AG20443 (cell line): Measurements from ENCODE around the gene CHADL.
A peak's percentile ranks its signal among the peaks of the same experiment; 100 is the strongest.

Experiments used
- DNase-seq: peaks from one replicate; pipeline ENCODE4 v3.0.0; 2012; ENCODE audit warnings: low spot score, mixed read lengths

The CHADL gene

GRCh38 chr22:41256254-41257253, 15.8 kb upstream of the CHADL start:
- DNase-seq = peak; percentile 67

- no peak for DNase-seq
These were observed 13.5 kb upstream of the CHADL start for GRCh38 chr22:41254230-41254629.

GRCh38 chr22:41252365-41252764, 11.6 kb upstream of the CHADL start:
- DNase-seq = no peak

GRCh38 chr22:41250127-41250526, 9.4 kb upstream of the CHADL start:
- DNase-seq = no peak

- no peak for DNase-seq
These were observed 8.7 kb upstream of the CHADL start for GRCh38 chr22:41249442-41249841.

GRCh38 chr22:41248758-41249157, 8.0 kb upstream of the CHADL start:
- DNase-seq = no peak

GRCh38 chr22:41248314-41248713, 7.6 kb upstream of the CHADL start:
- no peak for DNase-seq

GRCh38 chr22:41247703-41248102, 7.0 kb upstream of the CHADL start:
- no peak for DNase-seq

- DNase-seq = no peak
These were observed 5.3 kb upstream of the CHADL start for GRCh38 chr22:41245917-41246499.

- DNase-seq = no peak
These were observed 2.6 kb upstream of the CHADL start for GRCh38 chr22:41243361-41243760.

GRCh38 chr22:41242396-41243117, 1.8 kb upstream of the CHADL start:
- DNase-seq = no peak

- no peak for DNase-seq
These were observed 474 bp upstream of the CHADL start for GRCh38 chr22:41241133-41241676.

GRCh38 chr22:41239443-41240128, 1.1 kb downstream of the CHADL start:
- no peak for DNase-seq

- DNase-seq = no peak
These were observed 1.9 kb downstream of the CHADL start for GRCh38 chr22:41238570-41239442.

- DNase-seq = peak; percentile 82
These were observed 2.8 kb downstream of the CHADL start for GRCh38 chr22:41237707-41238569.

- no peak for DNase-seq
These were observed 3.6 kb downstream of the CHADL start for GRCh38 chr22:41237036-41237706.

GRCh38 chr22:41234815-41235695, 5.7 kb downstream of the CHADL start:
- no peak for DNase-seq

- DNase-seq = no peak
These were observed 9.4 kb downstream of the CHADL start for GRCh38 chr22:41231369-41231768.
